Heart right ventricle (tissue), 16 donors: ENCODE results near the gene MRFAP1L1. TPM values are rescaled to one million over a fixed set of nuclear protein-coding genes. Genes with fewer than 3 reads are reported as not detected.

ENCODE experiments used
- ATAC-seq, 8 donors: fragments of 200-7000 bp; cut with Tn5 transposase; one replicate each; pipeline ENCODE4 v1.9.1; 2020; ENCODE audit warnings: mild to moderate bottlenecking in 8 of 8, moderate library complexity in 8 of 8, moderate number of reproducible peaks in 1 of 8
- DNase-seq, 2 donors: peaks; one replicate each; pipeline ENCODE4 v3.0.0-alpha.2; 2020
- H3K27ac ChIP-seq, 10 donors: fragments of 200-600 bp; sonication (generic) in 2 of 10; one replicate each; pipeline versions ENCODE4 v1.5.0 to v1.8.0; 2020 to 2022; ENCODE audit warnings: mild to moderate bottlenecking in 3 of 10
- H3K27me3 ChIP-seq, 7 donors: fragments of 200-600 bp; one replicate each; pipeline ENCODE4 v1.8.0; 2021 to 2022; ENCODE audit warnings: mild to moderate bottlenecking in 2 of 7
- H3K36me3 ChIP-seq, 9 donors: fragments of 200-600 bp; sonication (generic) in 1 of 9; one replicate each; pipeline versions ENCODE4 v1.5.0 to v1.8.0; 2020 to 2022; ENCODE audit warnings: mild to moderate bottlenecking in 2 of 9
- H3K4me1 ChIP-seq, 9 donors: fragments of 200-600 bp; sonication (generic) in 1 of 9; one replicate each; pipeline versions ENCODE4 v1.5.0 to v1.8.0; 2020 to 2022; ENCODE audit warnings: mild to moderate bottlenecking in 4 of 9
- H3K4me3 ChIP-seq, 10 donors: fragments of 200-600 bp; sonication (generic) in 2 of 10; one replicate each; pipeline versions ENCODE4 v1.5.0 to v1.8.0; 2020 to 2022; ENCODE audit warnings: mild to moderate bottlenecking in 7 of 10, moderate library complexity in 2 of 10
- H3K9me3 ChIP-seq, 11 donors: fragments of 200-600 bp in 10 of 11; sonication (generic) in 2 of 11; one replicate each; pipeline versions ENCODE4 v1.5.0 to v1.8.0; 2013 to 2022; ENCODE audit warnings: mild to moderate bottlenecking in 2 of 11, control low read depth in 1 of 11, moderate library complexity in 1 of 11
- WGBS, 2 donors: extraction: QIAGEN DNeasy Blood & Tissue Kit; methylation state at CpG; one replicate each; pipeline ENCODE4 v1.1.7; 2013; ENCODE audit warnings: inconsistent platforms in 1 of 2; 5-methylcytosine and 5-hydroxymethylcytosine counted together
- intact Hi-C, 10 donors: fragments of 100-400 bp; cut with DNase I; formaldehyde crosslinking; loops; one replicate each; pipeline versions ENCODE4 v1.11.1 to v1.14.2; 2022
- polyA plus RNA-seq, 2 donors: library from polyadenylated mRNA; stranded (reverse); fragments of 200-250 nt; gene quantifications; one replicate each; pipeline ENCODE4 v1.2.3, GENCODE V29; 2013
- total RNA-seq, 10 donors: library from RNA; stranded (reverse); fragmentation: NEBNext Ultra II Directional in 3 of 10; extraction: Animal tissue kit (Norgen Biotek cat#: 25700) in 3 of 10; gene quantifications; one replicate each; pipeline versions ENCODE4 v1.2.1 to v1.2.4, GENCODE V29; 2021 to 2023
- TF ChIP-seq, protein P1 (sequence below), 9 donors: fragments of 200-600 bp; sonication (generic) in 2 of 9; IDR thresholded peaks; one replicate each; pipeline versions ENCODE4 v1.5.0 to v1.8.0; 2021 to 2022; ENCODE audit warnings: antibody characterized with exemption in 9 of 9, mild to moderate bottlenecking in 5 of 9, moderate library complexity in 1 of 9
- donor health status: Arrhythmogenic right ventricular cardiomyopathy.
- donor health status: ischemic (EF 13 %, LVEDD 7.1; RV severe dilation, severe dysfunction).
- donor health status: healthy with polysubstance abuse.
- donor health status: DM: no; HTN: yes; CAD: no.
- donor health status: DM: no; HTN: no; CAD: no.
- donor health status: ischemic (EF 25% LVEDD 6.9; RV normal size, moderate dysfunction).
- donor health status: ischemic (EF 25% LVEDD 5.7; RV mildly dilated, moderate dysfunction).
- donor health status: healthy.
- donor health status: DM: yes; HTN: yes; CAD: no.
- donor health status: Ischemic cardiomyopathy.
- donor health status: ischemic (EF 35%, LVEDD 5.7; RV mildly dilated, moderate dysfunction).
- donor health status: nonischemic (EF 11% LVEDD 7.7; RV severe dilation, severe dysfunction).
- donor health status: DM: yes; HTN: yes; CAD: no.
- donor health status: PGD.
- donor health status: ischemic (EF 29% LVEDD 5.4; RV normal size, mild dysfunction).
- donor health status: nonischemic (EF 23%, LVEDD 6.1; RV moderate dilation, normal function).

The MRFAP1L1 gene
- total and polyA plus RNA-seq, 12 donors = 37.5 to 73.7 (median 42.8) TPM

DNA sequence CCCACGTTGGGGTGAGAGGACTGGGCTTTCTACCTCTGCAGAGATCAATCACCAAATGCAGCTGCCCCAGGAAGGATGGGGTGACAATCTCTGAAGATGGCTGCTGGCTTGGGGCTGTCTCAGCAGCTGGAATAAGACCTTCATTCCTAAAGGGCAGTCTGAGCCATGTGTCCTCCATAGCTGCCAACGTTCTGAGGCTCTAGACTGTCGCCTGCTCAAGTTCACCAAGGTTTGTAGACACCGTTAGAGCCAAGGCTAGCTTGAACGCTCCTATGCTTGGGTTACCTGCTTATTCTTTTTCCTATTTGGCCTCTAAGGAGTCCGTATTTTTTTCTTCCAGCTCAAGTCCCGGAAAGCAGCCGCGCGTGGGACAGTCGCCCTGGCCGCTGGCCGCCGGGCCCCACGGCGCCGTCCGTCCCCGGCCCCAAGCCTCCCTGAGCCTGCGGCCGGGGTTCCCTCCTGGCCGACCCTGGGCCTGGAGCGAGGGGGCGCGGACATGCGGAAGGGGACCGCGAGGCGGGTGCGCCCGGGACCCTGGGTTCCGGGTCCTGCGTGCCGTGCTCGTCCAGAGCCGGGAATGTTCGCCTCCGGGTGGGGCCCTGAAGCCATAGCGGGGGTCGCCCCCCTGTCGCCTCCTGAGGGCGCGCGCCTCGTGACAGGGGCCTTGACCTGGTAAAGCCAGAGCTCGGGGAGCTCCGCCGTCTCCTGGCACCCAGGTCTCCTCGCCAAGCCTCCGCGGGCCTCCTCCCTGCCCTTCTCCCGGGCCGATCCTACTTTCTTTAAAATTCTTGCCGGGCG is 45.9 kb downstream of the MRFAP1L1 start:
- Histone ChIP-seq H3K4me1 (peaks cover 0 to 19% (median 12%) of the 10 kb centered on the region in 9 donors), H3K27ac (no peak overlapping the region), H3K9me3 (no peaks in the 10 kb centered on the region), H3K27me3 (peaks cover 0 to 63% (median 17%) of the 10 kb centered on the region in 7 donors), H3K36me3 (no peaks in the 10 kb centered on the region), H3K4me3 (peak overlapping the region; percentile 18 to 56 (median 42))
- ATAC-seq (peak in 6 of 8 donors; percentile 10 to 50 (median 30)), DNase-seq (no peak)
- WGBS, 2 donors = 9 to 16% methylated on average over 55 of the region's 55 CpGs
- TF ChIP-seq, protein P1, sequence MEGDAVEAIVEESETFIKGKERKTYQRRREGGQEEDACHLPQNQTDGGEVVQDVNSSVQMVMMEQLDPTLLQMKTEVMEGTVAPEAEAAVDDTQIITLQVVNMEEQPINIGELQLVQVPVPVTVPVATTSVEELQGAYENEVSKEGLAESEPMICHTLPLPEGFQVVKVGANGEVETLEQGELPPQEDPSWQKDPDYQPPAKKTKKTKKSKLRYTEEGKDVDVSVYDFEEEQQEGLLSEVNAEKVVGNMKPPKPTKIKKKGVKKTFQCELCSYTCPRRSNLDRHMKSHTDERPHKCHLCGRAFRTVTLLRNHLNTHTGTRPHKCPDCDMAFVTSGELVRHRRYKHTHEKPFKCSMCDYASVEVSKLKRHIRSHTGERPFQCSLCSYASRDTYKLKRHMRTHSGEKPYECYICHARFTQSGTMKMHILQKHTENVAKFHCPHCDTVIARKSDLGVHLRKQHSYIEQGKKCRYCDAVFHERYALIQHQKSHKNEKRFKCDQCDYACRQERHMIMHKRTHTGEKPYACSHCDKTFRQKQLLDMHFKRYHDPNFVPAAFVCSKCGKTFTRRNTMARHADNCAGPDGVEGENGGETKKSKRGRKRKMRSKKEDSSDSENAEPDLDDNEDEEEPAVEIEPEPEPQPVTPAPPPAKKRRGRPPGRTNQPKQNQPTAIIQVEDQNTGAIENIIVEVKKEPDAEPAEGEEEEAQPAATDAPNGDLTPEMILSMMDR (IDR thresholded peaks at IDR 0.05) = no peak
- intact Hi-C loops = no loop called here

DNA sequence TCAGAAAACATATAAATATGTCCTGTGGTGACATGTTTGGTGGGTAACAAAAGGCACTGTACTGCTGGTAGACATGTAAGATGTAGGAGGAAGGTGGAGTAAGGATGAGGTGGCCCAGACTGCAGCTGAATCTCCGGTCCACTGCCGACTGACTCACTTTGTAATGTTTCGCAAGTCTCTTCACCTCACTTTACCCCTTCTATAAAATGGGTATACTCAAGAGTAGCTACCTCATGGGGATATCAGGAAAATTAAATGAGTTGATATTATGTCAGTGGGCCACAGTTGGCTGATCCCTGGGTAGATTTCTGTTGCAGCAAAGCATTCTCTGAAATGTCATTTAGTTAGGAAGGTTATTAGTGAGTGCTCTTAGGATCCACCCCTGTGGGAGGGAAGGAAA is 47.1 kb downstream of the MRFAP1L1 start:
- intact Hi-C loops = no loop called here
- Histone ChIP-seq H3K27ac (no peak overlapping the region), H3K4me1 (peaks cover 0 to 25% (median 15%) of the 10 kb centered on the region in 9 donors), H3K36me3 (no peaks in the 10 kb centered on the region), H3K27me3 (peaks cover 0 to 75% (median 21%) of the 10 kb centered on the region in 7 donors), H3K4me3 (no peak overlapping the region), H3K9me3 (no peaks in the 10 kb centered on the region)
- ATAC-seq (no peak), DNase-seq (no peak)
- TF ChIP-seq, protein P1 (IDR thresholded peaks at IDR 0.05) = no peak
- 95 to 99% methylated on average over 3 of the region's 3 CpGs for WGBS, 2 donors

DNA sequence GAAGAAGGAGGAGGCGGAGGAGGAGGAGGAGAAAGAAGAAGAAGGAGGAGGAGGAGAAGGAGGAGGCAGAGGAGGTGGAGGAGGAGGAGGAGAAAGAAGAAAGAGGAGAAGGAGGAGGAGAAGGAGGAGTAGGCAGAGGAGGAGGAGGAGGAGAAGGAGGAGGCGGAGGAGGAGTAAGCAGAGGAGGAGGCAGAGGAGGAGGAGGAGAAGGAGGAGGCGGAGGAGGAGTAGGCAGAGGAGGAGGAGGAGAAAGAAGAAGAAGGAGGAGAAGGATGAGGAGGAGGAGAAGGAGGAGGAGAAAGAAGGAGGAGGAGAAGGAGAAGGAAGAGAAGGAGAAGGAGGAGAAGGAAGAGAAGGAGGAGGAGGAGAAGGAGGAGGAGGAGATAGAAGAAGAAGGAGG is 49.2 kb downstream of the MRFAP1L1 start:
- Histone ChIP-seq H3K9me3 (no peaks in the 10 kb centered on the region), H3K27ac (no peak overlapping the region), H3K4me3 (no peak overlapping the region), H3K27me3 (peaks cover 0 to 76% (median 18%) of the 10 kb centered on the region in 7 donors), H3K36me3 (no peaks in the 10 kb centered on the region), H3K4me1 (peaks cover 0 to 25% (median 15%) of the 10 kb centered on the region in 9 donors)
- intact Hi-C loops = no loop called here
- no peak for DNase-seq
- no peak for ATAC-seq
- TF ChIP-seq, protein P1 (IDR thresholded peaks at IDR 0.05) = no peak
- 87 to 97% methylated on average over 3 of the region's 3 CpGs for WGBS, 2 donors

DNA sequence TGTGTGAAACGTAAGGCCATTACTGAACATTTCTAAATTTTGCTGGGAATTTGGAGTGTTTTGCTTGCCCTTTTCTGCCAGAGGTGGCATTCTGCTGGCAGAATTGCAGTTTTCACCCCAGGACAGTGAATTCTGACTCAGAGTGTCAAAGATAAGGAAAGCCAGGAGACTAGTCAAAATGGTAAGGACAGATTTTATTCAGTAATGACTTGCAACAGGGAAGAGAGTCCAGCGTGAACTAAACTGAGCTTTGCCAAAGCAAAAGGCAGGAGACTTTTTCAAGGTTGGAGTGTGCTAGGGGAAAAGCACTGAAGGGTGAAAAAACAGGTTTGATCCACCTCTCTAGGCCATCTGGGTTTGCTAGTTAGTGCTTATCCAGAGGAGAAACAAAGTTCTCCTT is 49.8 kb downstream of the MRFAP1L1 start:
- intact Hi-C loops = no loop called here
- DNase-seq (no peak), ATAC-seq (no peak)
- Histone ChIP-seq H3K4me3 (no peak overlapping the region), H3K27ac (no peak overlapping the region), H3K9me3 (no peaks in the 10 kb centered on the region), H3K36me3 (no peaks in the 10 kb centered on the region), H3K4me1 (peaks cover 0 to 24% (median 14%) of the 10 kb centered on the region in 9 donors), H3K27me3 (peaks cover 0 to 71% (median 14%) of the 10 kb centered on the region in 7 donors)
- 77 to 91% methylated on average over 2 of the region's 2 CpGs for WGBS, 2 donors
- TF ChIP-seq, protein P1 (IDR thresholded peaks at IDR 0.05) = no peak
